Medulla oblongata (tissue), 1 donor: Measurements from ENCODE around the gene MAPK8IP3.
A peak's percentile ranks its signal among the peaks of the same experiment; 100 is the strongest.

Experiments
- DNase-seq: peaks from one replicate; pipeline ENCODE4 v3.0.0-alpha.2; 2015; ENCODE audit errors: extremely low spot score

The MAPK8IP3 gene

DNA sequence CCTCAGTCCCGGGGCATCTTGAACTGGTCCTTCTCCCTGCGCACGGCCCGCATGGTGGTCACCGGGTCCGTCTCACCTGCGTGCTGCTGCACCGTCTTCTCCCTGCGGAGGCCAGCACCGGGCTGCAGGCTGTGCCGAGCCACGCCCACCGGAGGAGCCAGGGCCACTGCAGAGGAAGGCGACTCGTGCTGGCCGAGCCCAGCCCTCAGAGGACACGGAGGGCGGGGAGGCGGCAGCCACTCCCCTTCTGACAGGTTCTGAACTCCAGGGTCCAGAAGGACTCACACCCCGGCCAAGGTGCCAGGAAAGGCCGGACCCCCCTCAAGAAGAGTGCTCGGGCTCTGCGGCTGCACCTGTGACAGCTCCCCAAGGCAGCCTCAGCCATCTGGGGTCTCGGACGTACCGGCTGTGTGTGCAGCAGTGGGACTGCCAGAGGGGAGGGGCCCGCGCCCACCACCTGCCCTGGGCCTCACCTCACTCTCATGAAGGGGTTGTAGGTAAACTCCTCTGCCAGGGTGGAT is 103.3 kb downstream of the MAPK8IP3 start:
- DNase-seq, result no peak

GRCh38 chr16:1810106-1810505 is 104.1 kb downstream of the MAPK8IP3 start:
- DNase-seq, result no peak

- DNase-seq, result no peak
Measured at GRCh38 chr16:1810536-1810935, 104.5 kb downstream of the MAPK8IP3 start.

DNA sequence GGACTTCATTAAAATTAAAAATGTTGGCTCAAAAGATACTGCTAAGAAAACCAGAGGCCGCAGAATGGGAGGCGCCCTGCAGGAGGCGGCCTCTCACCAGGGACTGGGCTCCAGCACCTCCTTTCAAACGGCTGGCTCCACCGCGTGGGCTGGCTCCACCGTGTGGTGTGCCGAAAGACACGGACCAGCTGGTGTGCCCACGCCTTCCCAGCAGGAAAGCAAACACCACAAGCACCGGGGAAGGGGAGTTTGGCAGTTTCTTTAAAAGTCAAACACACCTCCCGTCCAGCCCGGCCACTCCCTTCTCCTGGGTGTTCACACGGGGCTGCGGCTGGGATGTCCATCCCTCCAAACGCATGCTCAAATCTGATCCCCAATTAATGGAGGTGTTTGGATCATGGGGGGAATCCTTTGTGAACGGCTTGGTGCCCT is 106.8 kb downstream of the MAPK8IP3 start:
- peak; percentile 21 for DNase-seq

DNA sequence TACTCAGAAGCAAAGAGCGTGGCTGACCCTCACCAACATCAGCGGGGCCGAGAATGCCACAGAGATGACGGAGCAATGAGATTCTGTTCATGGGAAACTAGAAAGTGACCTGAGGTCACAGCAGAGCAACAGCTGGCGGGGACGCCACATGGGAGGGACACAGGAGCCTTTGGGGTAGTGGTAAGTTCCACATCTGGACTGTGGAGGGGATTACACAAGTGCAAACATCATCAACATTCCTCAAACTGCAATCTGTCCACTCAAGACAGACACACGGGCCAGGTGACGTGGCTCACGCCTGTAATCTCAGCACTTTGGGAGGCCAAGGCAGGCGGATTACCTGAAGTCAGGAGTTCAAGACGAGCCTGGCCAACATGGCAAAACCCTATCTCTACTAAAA is 109.5 kb downstream of the MAPK8IP3 start:
- DNase-seq, result no peak

- DNase-seq, result no peak
Measured at GRCh38 chr16:1816396-1817275, 110.6 kb downstream of the MAPK8IP3 start.

DNA sequence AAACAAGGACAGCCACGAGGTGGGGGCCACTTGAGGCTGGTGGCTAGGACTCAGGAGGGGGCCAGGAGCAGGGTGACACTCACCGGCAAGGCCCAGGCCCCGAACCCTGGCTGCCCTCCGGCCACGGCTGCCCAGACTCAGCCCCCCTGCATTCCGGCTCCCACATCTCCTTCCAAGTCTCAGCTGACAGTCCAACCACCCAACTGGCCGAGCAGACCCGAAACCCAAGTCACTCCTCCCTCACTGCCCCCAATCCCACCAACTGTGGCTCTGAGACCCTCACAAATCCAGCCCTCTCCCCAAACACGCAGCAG is 111.2 kb downstream of the MAPK8IP3 start:
- DNase-seq, result no peak

DNA sequence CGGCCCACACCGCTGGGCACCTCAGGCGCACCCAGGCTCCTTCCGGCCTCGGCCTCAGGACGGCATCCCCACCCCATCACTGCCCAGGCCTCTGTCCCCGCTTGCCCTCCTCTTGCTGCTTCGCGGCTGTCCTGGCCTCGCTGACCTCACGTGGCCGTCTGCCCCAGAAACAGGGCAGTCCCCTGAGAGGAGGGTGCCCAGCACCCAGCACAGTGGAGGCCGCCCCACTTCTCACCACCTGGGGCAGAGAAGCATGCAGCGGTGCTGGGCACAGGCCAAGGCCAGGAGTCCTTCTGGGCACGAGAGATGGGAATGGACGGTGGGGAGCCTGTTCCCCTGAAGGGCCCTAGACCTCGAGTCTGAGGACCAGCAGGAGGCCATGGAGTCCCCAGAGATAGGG is 111.7 kb downstream of the MAPK8IP3 start:
- no peak for DNase-seq

DNA sequence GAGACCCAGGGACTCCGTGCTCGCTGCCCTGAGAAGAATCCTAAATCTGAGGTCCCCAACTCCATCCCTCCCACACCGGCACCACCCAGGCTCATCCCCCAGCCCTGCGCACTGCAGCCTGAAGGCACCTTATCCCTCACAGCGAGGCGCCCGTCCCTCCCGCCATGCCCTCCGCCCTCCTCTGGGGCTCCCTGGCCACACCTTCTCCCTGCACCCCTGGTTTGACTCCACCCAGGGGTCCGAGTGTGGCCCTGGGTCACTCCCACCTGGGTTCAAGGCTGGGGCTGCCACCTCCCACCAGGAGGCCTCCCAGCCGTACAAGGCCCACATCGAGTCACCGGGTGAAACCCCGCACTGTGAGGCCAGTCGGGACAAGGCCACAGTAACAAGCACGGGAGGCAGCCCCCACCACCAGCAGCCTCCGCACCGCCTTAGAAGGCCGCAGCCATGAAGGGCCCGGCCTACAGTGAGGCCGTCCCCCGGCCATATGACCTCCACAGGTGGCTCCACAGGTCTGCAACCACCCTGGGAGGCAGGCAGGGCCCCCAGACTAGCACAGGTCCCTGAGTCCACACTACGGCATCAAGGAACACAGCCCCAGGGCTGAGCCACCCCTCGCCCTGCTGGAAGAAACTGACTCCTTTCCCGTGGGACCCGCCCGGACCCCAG is 112.3 kb downstream of the MAPK8IP3 start:
- DNase-seq, result no peak

- no peak for DNase-seq
Measured at GRCh38 chr16:1818873-1819525, 113.0 kb downstream of the MAPK8IP3 start.

GRCh38 chr16:1819611-1820010 is 113.6 kb downstream of the MAPK8IP3 start:
- DNase-seq, result no peak
